Stimulated activated CD4-positive, alpha-beta T cell treated with anti-CD3 and anti-CD28 coated beads, TNF-alpha, amount 100 ng/mL, for 24 hours (primary cell): ENCODE results near the gene ITSN1.

ENCODE experiments used
- DNase-seq, 3 experiments: peaks; one replicate each; pipeline ENCODE4 v3.0.0-alpha.2; 2020; ENCODE audit warnings: low read depth in 3 of 3

The ITSN1 gene

GRCh38 chr21:33839167-33839716 is 196.9 kb downstream of the ITSN1 start:
- DNase-seq: no peak

- no peak for DNase-seq
These were observed 197.5 kb downstream of the ITSN1 start for GRCh38 chr21:33839806-33840205.

- no peak for DNase-seq
These were observed 198.5 kb downstream of the ITSN1 start for GRCh38 chr21:33840771-33841170.

- DNase-seq: no peak
These were observed 199.3 kb downstream of the ITSN1 start for GRCh38 chr21:33841561-33841960.

- DNase-seq: no peak
These were observed 200.9 kb downstream of the ITSN1 start for GRCh38 chr21:33843216-33843615.

GRCh38 chr21:33844104-33844889 is 202.0 kb downstream of the ITSN1 start:
- no peak for DNase-seq

GRCh38 chr21:33844890-33845205 is 202.5 kb downstream of the ITSN1 start:
- no peak for DNase-seq

- no peak for DNase-seq
These were observed 203.8 kb downstream of the ITSN1 start for GRCh38 chr21:33846141-33846540.

GRCh38 chr21:33847588-33848248 is 205.4 kb downstream of the ITSN1 start:
- no peak for DNase-seq

GRCh38 chr21:33848249-33848953 is 206.1 kb downstream of the ITSN1 start:
- DNase-seq: no peak

GRCh38 chr21:33849834-33850233 is 207.5 kb downstream of the ITSN1 start:
- no peak for DNase-seq

- DNase-seq: no peak
These were observed 208.1 kb downstream of the ITSN1 start for GRCh38 chr21:33850401-33850800.

- no peak for DNase-seq
These were observed 208.7 kb downstream of the ITSN1 start for GRCh38 chr21:33850985-33851384.

- DNase-seq: no peak
These were observed 210.2 kb downstream of the ITSN1 start for GRCh38 chr21:33852485-33852884.

GRCh38 chr21:33854604-33855003 is 212.3 kb downstream of the ITSN1 start:
- no peak for DNase-seq

- no peak for DNase-seq
These were observed 212.9 kb downstream of the ITSN1 start for GRCh38 chr21:33855190-33855589.

- no peak for DNase-seq
These were observed 214.7 kb downstream of the ITSN1 start for GRCh38 chr21:33856893-33857527.

- DNase-seq: no peak
These were observed 215.8 kb downstream of the ITSN1 start for GRCh38 chr21:33857846-33858666.

GRCh38 chr21:33858667-33859372 is 216.5 kb downstream of the ITSN1 start:
- no peak for DNase-seq

- DNase-seq: no peak
These were observed 217.2 kb downstream of the ITSN1 start for GRCh38 chr21:33859373-33860102.
